NT2/D1 (cell line): ENCODE results near the gene EP300.

ENCODE experiments used
- YY1 ChIP-seq: IDR thresholded peaks from 2 replicates; pipeline ENCODE4 v1.6.1; 2011; ENCODE audit not compliant: insufficient read length, insufficient read depth
- ZNF274 ChIP-seq: IDR thresholded peaks from 2 replicates; pipeline ENCODE4 v1.6.1; 2011; ENCODE audit warnings: mild to moderate bottlenecking, low read depth, low read length

- TF ChIP-seq YY1 (no peak), ZNF274 (no peak)
Observed at GRCh38 chr22:41229215-41229614, 136.8 kb downstream of the EP300 start.
